Gastrocnemius medialis (tissue), 4 donors: Measurements from ENCODE around the gene NAV2. TPM values are rescaled to one million over a fixed set of nuclear protein-coding genes. Genes with fewer than 3 reads are reported as not detected.
"Not testable (repeated sequence)": the region's sequence is repeated elsewhere in the genome, so short reads cannot be mapped to it uniquely, and the experiment has no call there.

Source experiments
- ATAC-seq, 2 donors: fragments of 150-250 bp; one replicate each; pipeline ENCODE4 v1.9.1; 2016
- DNase-seq, 2 donors: peaks; one replicate each; pipeline ENCODE4 v3.0.0-alpha.2; 2019
- H3K27ac ChIP-seq, 4 donors: fragments of 200-600 bp; sonication (generic); 1 replicate in 1 of 4; 2 replicates in 3 of 4; pipeline ENCODE4 v1.5.1; 2016 to 2018; ENCODE audit warnings: mild to moderate bottlenecking in 2 of 4, moderate library complexity in 1 of 4
- H3K27me3 ChIP-seq, 3 donors: fragments of 200-600 bp; sonication (generic) in 2 of 3; 1 replicate in 1 of 3; 2 replicates in 2 of 3; pipeline versions ENCODE4 v1.5.1 to v1.6.0; 2016 to 2019; ENCODE audit warnings: mild to moderate bottlenecking in 1 of 3, moderate library complexity in 1 of 3
- H3K36me3 ChIP-seq, 2 donors: fragments of 200-600 bp; sonication (generic) in 1 of 2; one replicate each; pipeline ENCODE4 v1.5.1; 2017 to 2018
- H3K4me1 ChIP-seq, 2 donors: fragments of 200-600 bp; sonication (generic) in 1 of 2; one replicate each; pipeline ENCODE4 v1.5.1; 2016 to 2017; ENCODE audit warnings: mild to moderate bottlenecking in 2 of 2
- H3K4me3 ChIP-seq, 4 donors: fragments of 200-600 bp; sonication (generic) in 3 of 4; 1 replicate in 1 of 4; 2 replicates in 3 of 4; pipeline ENCODE4 v1.5.1; 2016 to 2019; ENCODE audit warnings: mild to moderate bottlenecking in 2 of 4
- H3K9me3 ChIP-seq, 3 donors: fragments of 200-600 bp; sonication (generic) in 2 of 3; 1 replicate in 1 of 3; 2 replicates in 2 of 3; pipeline ENCODE4 v1.5.1; 2016 to 2019
- CTCF ChIP-seq, 5 experiments: fragments of 450-650 bp in 3 of 5; fragments of 200-600 bp in 2 of 5; sonication (generic) in 2 of 5; IDR thresholded peaks in 4 of 5; conservative IDR thresholded peaks in 1 of 5; 1 replicate in 4 of 5; 2 replicates in 1 of 5; pipeline ENCODE4 v1.5.1; 2016 to 2019; ENCODE audit warnings: antibody characterized with exemption in 5 of 5, mild to moderate bottlenecking in 3 of 5, moderate library complexity in 3 of 5
- POLR2A ChIP-seq, 2 donors: fragments of 450-650 bp; IDR thresholded peaks; one replicate each; pipeline ENCODE4 v1.6.1; 2017; ENCODE audit warnings: antibody characterized with exemption in 2 of 2, mild to moderate bottlenecking in 2 of 2, moderate library complexity in 2 of 2
- in situ Hi-C, 4 donors: fragments of 200-750 bp; cut with MboI; loops; one replicate each; pipeline versions ENCODE4 v1.15.0 to v1.8.0; 2017; ENCODE audit warnings: low sequenced_read_pairs in 4 of 4
- intact Hi-C: fragments of 100-400 bp; cut with DNase I; formaldehyde crosslinking; loops from one replicate; pipeline ENCODE4 v1.15.1; 2023; ENCODE audit warnings: low total_unique reads
- total RNA-seq, 4 donors: library from RNA; depleted of rRNA; stranded (reverse); fragments of >200 nt; gene quantifications; one replicate each; pipeline versions ENCODE4 v1.1.0 to v1.2.3, GENCODE V29; 2016

NAV2 gene
- total RNA-seq, 4 donors from 2014 or later = 3.2 to 7.7 (median 5.5) TPM

GRCh38 chr11:19923626-19924025 lies 211.0 kb downstream of the NAV2 start:
- Histone ChIP-seq H3K27ac (no peak overlapping the region), H3K4me3 (no peak overlapping the region), H3K27me3 (no peaks in the 10 kb centered on the region), H3K4me1 (no peaks in the 10 kb centered on the region), H3K36me3 (no peaks in the 10 kb centered on the region), H3K9me3 (no peaks in the 10 kb centered on the region)
- in situ Hi-C loops (loop anchor here in 2 of 4 donors (25.0 kb wide), 2 partner anchors 186 to 611 kb away; no protein-coding TSS in a partner anchor), intact Hi-C loops (no loop called here)
- no peak for ATAC-seq
- TF ChIP-seq POLR2A (IDR thresholded peaks at IDR 0.05) (no peak), CTCF (IDR thresholded peaks at IDR 0.05 in 4 of 5, conservative IDR thresholded peaks at IDR 0.05 in 1 of 5) (no peak)
- no peak for DNase-seq

- TF ChIP-seq POLR2A (IDR thresholded peaks at IDR 0.05) (no peak), CTCF (IDR thresholded peaks at IDR 0.05 in 4 of 5, conservative IDR thresholded peaks at IDR 0.05 in 1 of 5) (no peak)
- in situ Hi-C loops = loop anchor here in 2 of 4 donors (25.0 kb wide), 2 partner anchors 187 to 612 kb away; no protein-coding TSS in a partner anchor
- no peak for ATAC-seq
- Histone ChIP-seq H3K27me3 (no peaks in the 10 kb centered on the region), H3K4me3 (no peak overlapping the region), H3K36me3 (no peaks in the 10 kb centered on the region), H3K4me1 (no peaks in the 10 kb centered on the region), H3K27ac (no peak overlapping the region), H3K9me3 (no peaks in the 10 kb centered on the region)
- DNase-seq = no peak
- intact Hi-C loops = no loop called here
Observed at GRCh38 chr11:19924311-19924710, 211.7 kb downstream of the NAV2 start.

- in situ Hi-C loops (loop anchor here in 3 of 4 donors (25.0 kb wide), 4 partner anchors 187 to 612 kb away; partner anchors contain the start of gene HTATIP2 (in 1 of the 3)), intact Hi-C loops (no loop called here)
- Histone ChIP-seq H3K4me3 (no peak overlapping the region), H3K36me3 (no peaks in the 10 kb centered on the region), H3K27ac (no peak overlapping the region), H3K4me1 (no peaks in the 10 kb centered on the region), H3K27me3 (no peaks in the 10 kb centered on the region), H3K9me3 (no peaks in the 10 kb centered on the region)
- ATAC-seq (no peak), DNase-seq (no peak)
- TF ChIP-seq CTCF (IDR thresholded peaks at IDR 0.05 in 4 of 5, conservative IDR thresholded peaks at IDR 0.05 in 1 of 5) (no peak), POLR2A (IDR thresholded peaks at IDR 0.05) (no peak)
Observed at GRCh38 chr11:19924716-19925115, 212.1 kb downstream of the NAV2 start.

- ATAC-seq, H3K36me3 ChIP-seq, H3K4me3 ChIP-seq, H3K4me1 ChIP-seq, H3K27ac ChIP-seq, H3K27me3 ChIP-seq, DNase-seq, H3K9me3 ChIP-seq, intact Hi-C loops: not testable (repeated sequence)
- in situ Hi-C loops = loop anchor here in 2 of 4 donors (25.0 kb wide), 2 partner anchors 410 to 435 kb away; partner anchors contain the start of gene HTATIP2 (in 1 of the 2)
Observed at GRCh38 chr11:19927403-19927802, 214.8 kb downstream of the NAV2 start.

GRCh38 chr11:19929147-19929546 lies 216.5 kb downstream of the NAV2 start:
- TF ChIP-seq POLR2A (IDR thresholded peaks at IDR 0.05) (no peak), CTCF (IDR thresholded peaks at IDR 0.05 in 4 of 5, conservative IDR thresholded peaks at IDR 0.05 in 1 of 5) (no peak)
- no peaks in the 10 kb centered on the region for H3K27me3 ChIP-seq
- no peaks in the 10 kb centered on the region for H3K9me3 ChIP-seq
- ATAC-seq = no peak
- H3K4me3 ChIP-seq = no peak overlapping the region
- no peaks in the 10 kb centered on the region for H3K36me3 ChIP-seq
- H3K27ac ChIP-seq = no peak overlapping the region
- in situ Hi-C loops = loop anchor here in 2 of 4 donors (25.0 kb wide), 2 partner anchors 408 to 433 kb away; partner anchors contain the start of gene HTATIP2 (in 1 of the 2)
- peaks cover 0 to 3% of the 10 kb centered on the region in 2 donors for H3K4me1 ChIP-seq
- intact Hi-C loops = no loop called here
- DNase-seq = no peak
